GM23248 (cell line): Measurements from ENCODE around the gene CSMD2. TPM values are rescaled to one million over a fixed set of nuclear protein-coding genes. Genes with fewer than 3 reads are reported as not detected.

Experiments
- DNase-seq: peaks from one replicate; pipeline ENCODE4 v3.0.0-alpha.2; 2015
- H2AFZ ChIP-seq: fragments of 200-600 bp; sonication (generic); 2 replicates; pipeline ENCODE4 v1.6.1; 2016; ENCODE audit warnings: antibody characterized with exemption
- H3F3A ChIP-seq: fragments of 200-600 bp; sonication (generic); 2 replicates; pipeline ENCODE4 v1.6.1; 2016; ENCODE audit warnings: mild to moderate bottlenecking, antibody characterized with exemption, mixed run types; ENCODE audit not compliant: insufficient read depth
- H3K27ac ChIP-seq: fragments of 200-600 bp; sonication (generic); 2 replicates; pipeline ENCODE4 v1.5.1; 2016; ENCODE audit warnings: mild to moderate bottlenecking
- H3K27me3 ChIP-seq: fragments of 200-600 bp; sonication (generic); replicated peaks from 2 replicates; pipeline ENCODE4 v1.6.1; 2016; ENCODE audit warnings: mild to moderate bottlenecking; ENCODE audit not compliant: insufficient read depth
- H3K36me3 ChIP-seq: fragments of 200-600 bp; sonication (generic); 2 replicates; pipeline ENCODE4 v1.6.1; 2016; ENCODE audit warnings: low read depth, mild to moderate bottlenecking
- H3K4me1 ChIP-seq: fragments of 200-600 bp; sonication (generic); 2 replicates; pipeline ENCODE4 v1.6.1; 2016; ENCODE audit warnings: mild to moderate bottlenecking; ENCODE audit not compliant: insufficient read depth
- H3K4me2 ChIP-seq: fragments of 200-600 bp; sonication (generic); one replicate; pipeline ENCODE4 v1.6.1; 2016; ENCODE audit warnings: mild to moderate bottlenecking; ENCODE audit not compliant: unreplicated experiment
- H3K4me3 ChIP-seq: fragments of 200-600 bp; sonication (generic); 2 replicates; pipeline ENCODE4 v1.5.1; 2016; ENCODE audit warnings: mild to moderate bottlenecking
- H3K79me2 ChIP-seq: fragments of 200-600 bp; sonication (generic); 2 replicates; pipeline ENCODE4 v1.6.1; 2016; ENCODE audit warnings: mild to moderate bottlenecking; ENCODE audit not compliant: insufficient read depth
- H3K9ac ChIP-seq: fragments of 200-600 bp; sonication (generic); 2 replicates; pipeline ENCODE4 v1.6.1; 2016; ENCODE audit warnings: mild to moderate bottlenecking
- H3K9me2 ChIP-seq: fragments of 200-600 bp; sonication (generic); 2 replicates; pipeline ENCODE4 v1.6.1; 2016; ENCODE audit warnings: mixed run types, mild to moderate bottlenecking, moderate library complexity; ENCODE audit not compliant: insufficient read depth
- H3K9me3 ChIP-seq: fragments of 200-600 bp; sonication (generic); one replicate; pipeline ENCODE4 v1.6.1; 2017; ENCODE audit warnings: low read depth
- H4K20me1 ChIP-seq: fragments of 200-600 bp; sonication (generic); 2 replicates; pipeline ENCODE4 v1.6.0; 2016; ENCODE audit not compliant: insufficient read depth
- EZH2 ChIP-seq: fragments of 200-600 bp; sonication (generic); IDR thresholded peaks from 2 replicates; pipeline ENCODE4 v1.6.1; 2018; ENCODE audit warnings: antibody characterized with exemption, mild to moderate bottlenecking; ENCODE audit not compliant: insufficient read depth, poor library complexity, severe bottlenecking
- EZH2phosphoT487 ChIP-seq: fragments of 200-600 bp; sonication (generic); IDR thresholded peaks from 2 replicates; pipeline ENCODE4 v1.6.1; 2018; ENCODE audit warnings: antibody characterized with exemption, moderate library complexity, mild to moderate bottlenecking, low read depth; ENCODE audit not compliant: insufficient read depth
- WGBS, 2 experiments: methylation state at CpG; one replicate each; pipeline ENCODE4 v1.1.6; 2015 to 2017; ENCODE audit warnings: low lambda C conversion rate in 2 of 2, low coverage in 1 of 2; ENCODE audit errors: missing lambda C conversion rate in 2 of 2; 5-methylcytosine and 5-hydroxymethylcytosine counted together
- in situ Hi-C: fragments of 300-500 bp; cut with MboI; formaldehyde crosslinking; loops from 2 replicates; pipeline ENCODE4 v1.15.0; 2020
- polyA plus RNA-seq: library from polyadenylated mRNA; unstranded; fragments of >200 nt; fragmentation: Nextera tagmentation; extraction: Ambion mirVana; gene quantifications from 2 replicates; pipeline ENCODE4 v1.2.1, GENCODE V29; 2016
- total RNA-seq: library from RNA; depleted of rRNA; stranded (reverse); fragments of >200 nt; shearing (Covaris generic); gene quantifications from 2 replicates; pipeline ENCODE4 v1.2.3, GENCODE V29; 2014

CSMD2 gene
- total and polyA plus RNA-seq, 2 experiments from 2014 or later: 4.5 to 7.1 TPM

DNA sequence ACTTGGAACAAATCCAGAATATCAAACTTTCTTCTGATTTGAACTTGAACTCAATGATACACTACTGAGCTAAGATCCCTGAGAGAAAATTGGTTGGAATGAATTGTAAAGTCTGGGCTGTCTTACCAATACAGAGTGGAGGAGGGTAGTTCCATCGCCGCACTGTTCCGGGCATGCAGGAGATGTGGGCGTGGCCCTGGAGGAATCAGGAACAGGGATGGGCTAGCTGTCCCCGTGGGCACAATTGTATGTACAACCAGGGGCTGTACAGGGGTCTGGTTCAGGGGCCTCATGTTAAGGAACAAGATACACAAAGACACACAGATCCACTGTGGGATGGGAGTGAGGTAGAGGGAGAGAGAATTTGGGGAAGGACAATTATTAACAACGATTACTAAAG lies 548.2 kb downstream of the CSMD2 start:
- in situ Hi-C loops: no loop called here
- H2AFZ ChIP-seq: no peak overlapping the region
- 79 to 80% methylated on average over 6 of the region's 6 CpGs for WGBS, 2 experiments

DNA sequence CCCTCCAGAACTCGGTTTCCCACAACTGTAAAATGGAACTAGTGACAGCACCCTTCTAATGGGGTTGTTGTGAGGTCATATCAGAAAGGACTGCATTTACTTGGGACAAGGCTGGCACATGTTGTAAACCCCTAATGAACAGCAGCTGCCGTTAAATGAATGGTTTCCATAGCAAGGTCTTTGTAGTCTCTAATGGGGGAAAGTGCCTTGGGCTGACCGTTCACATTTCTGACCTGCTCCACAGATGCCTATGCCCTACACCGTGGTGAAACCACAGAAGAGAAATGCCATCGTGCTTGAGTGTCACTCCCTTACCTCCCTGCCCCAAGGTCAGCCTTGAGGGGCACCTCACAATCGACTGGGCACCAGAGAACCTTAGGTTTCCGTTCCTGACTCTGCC lies 549.5 kb downstream of the CSMD2 start:
- Histone ChIP-seq H3K4me3 (no peak overlapping the region), H3K9ac (no peak overlapping the region), H4K20me1 (no peaks in the 10 kb centered on the region), H3K27ac (no peak overlapping the region), H3K4me1 (no peaks in the 10 kb centered on the region), H3K36me3 (no peaks in the 10 kb centered on the region), H3K79me2 (no peaks in the 10 kb centered on the region), H3K9me2 (no peaks in the 10 kb centered on the region), H3K9me3 (no peaks in the 10 kb centered on the region), H3K27me3 (no peaks in the 10 kb centered on the region), H3K4me2 (no peak overlapping the region), H3F3A (no peaks in the 10 kb centered on the region), H2AFZ (no peak overlapping the region)
- TF ChIP-seq EZH2phosphoT487 (no peak), EZH2 (no peak)
- in situ Hi-C loops: no loop called here
- DNase-seq: no peak
- 52 to 53% methylated on average over 7 of the region's 7 CpGs for WGBS, 2 experiments

More for the DNA sequence above, 548.2 kb downstream of the CSMD2 start:
- Histone ChIP-seq H3K27ac (no peak overlapping the region), H3K9me2 (no peaks in the 10 kb centered on the region), H3K79me2 (no peaks in the 10 kb centered on the region), H3F3A (no peaks in the 10 kb centered on the region), H3K9ac (no peak overlapping the region), H3K9me3 (no peaks in the 10 kb centered on the region), H3K36me3 (no peaks in the 10 kb centered on the region), H3K4me3 (no peak overlapping the region), H4K20me1 (no peaks in the 10 kb centered on the region), H3K4me2 (no peak overlapping the region), H3K4me1 (no peaks in the 10 kb centered on the region), H3K27me3 (no peaks in the 10 kb centered on the region)
- DNase-seq: no peak
- TF ChIP-seq EZH2 (no peak), EZH2phosphoT487 (no peak)

DNA sequence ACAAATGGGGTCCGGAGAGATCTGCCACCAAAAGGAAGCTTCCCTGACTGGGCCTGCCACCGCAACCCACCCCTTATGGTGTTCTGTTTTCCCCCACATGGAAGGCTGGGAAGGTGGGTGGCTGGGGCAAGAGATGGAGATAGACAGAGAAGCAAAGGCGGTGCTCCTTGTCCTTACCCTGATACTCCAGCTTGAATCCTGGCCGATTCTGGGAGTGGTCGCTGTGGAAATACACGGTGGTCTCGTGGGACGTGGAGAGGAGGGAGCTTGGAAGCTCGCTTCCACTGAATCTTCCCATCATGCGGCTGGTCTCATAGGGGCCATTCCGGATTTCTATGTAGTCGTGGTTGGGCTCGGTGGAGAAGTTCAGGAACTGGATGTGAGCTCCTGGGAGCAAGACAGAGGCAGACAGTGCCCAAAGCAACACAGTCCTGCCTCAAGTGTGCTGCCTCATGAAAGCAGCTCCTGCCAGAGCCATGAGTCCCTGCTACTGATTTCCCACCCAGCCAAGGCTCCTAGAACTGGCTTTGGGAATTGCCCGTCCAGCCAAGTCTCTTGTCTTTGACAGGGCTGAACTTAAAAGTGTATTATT lies 554.1 kb downstream of the CSMD2 start:
- no peaks in the 10 kb centered on the region for H3K79me2 ChIP-seq
- in situ Hi-C loops: no loop called here
- H3K36me3 ChIP-seq: no peaks in the 10 kb centered on the region
- no peaks in the 10 kb centered on the region for H3K4me1 ChIP-seq
- no peaks in the 10 kb centered on the region for H3K9me2 ChIP-seq
- H3K27me3 ChIP-seq: no peaks in the 10 kb centered on the region
- no peaks in the 10 kb centered on the region for H4K20me1 ChIP-seq
- no peak overlapping the region for H3K9ac ChIP-seq
- no peaks in the 10 kb centered on the region for H3K9me3 ChIP-seq
- 86 to 87% methylated on average over 14 of the region's 14 CpGs for WGBS, 2 experiments
- no peak overlapping the region for H3K4me2 ChIP-seq
- H3F3A ChIP-seq: no peaks in the 10 kb centered on the region
- DNase-seq: no peak
- no peak overlapping the region for H2AFZ ChIP-seq
- no peak overlapping the region for H3K4me3 ChIP-seq
- no peak for TF ChIP-seq EZH2
- TF ChIP-seq EZH2phosphoT487: no peak
- H3K27ac ChIP-seq: no peak overlapping the region

DNA sequence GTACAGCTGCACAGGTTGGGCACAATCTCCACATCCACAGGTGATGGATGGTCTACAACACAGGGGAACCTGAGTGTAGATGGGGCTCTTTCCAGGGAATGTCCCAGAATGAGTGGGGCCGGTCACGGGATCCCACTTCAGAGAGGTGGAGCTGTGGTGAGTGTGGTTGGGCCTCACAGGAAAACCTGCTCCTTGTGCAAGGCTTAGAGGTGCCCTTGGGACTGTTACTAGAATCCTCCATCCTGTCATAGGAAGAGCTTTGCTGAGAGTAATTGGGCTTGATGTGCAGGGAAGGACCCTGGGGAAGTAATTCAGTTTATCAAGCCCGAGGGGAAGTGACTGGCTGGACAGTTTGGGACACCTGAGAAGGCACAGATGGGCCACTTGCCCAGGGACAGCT lies 554.6 kb downstream of the CSMD2 start:
- 93 to 98% methylated on average over 3 of the region's 3 CpGs for WGBS, 2 experiments
- H3K4me2 ChIP-seq: no peak overlapping the region
- no peaks in the 10 kb centered on the region for H3F3A ChIP-seq
- no peaks in the 10 kb centered on the region for H3K9me2 ChIP-seq
- no peak for DNase-seq
- no peak overlapping the region for H3K9ac ChIP-seq
- no peaks in the 10 kb centered on the region for H3K4me1 ChIP-seq
- H3K27ac ChIP-seq: no peak overlapping the region
- TF ChIP-seq EZH2phosphoT487 (no peak), EZH2 (no peak)
- no peak overlapping the region for H2AFZ ChIP-seq
- H3K79me2 ChIP-seq: no peaks in the 10 kb centered on the region
- no peaks in the 10 kb centered on the region for H3K27me3 ChIP-seq
- H3K36me3 ChIP-seq: no peaks in the 10 kb centered on the region
- H3K4me3 ChIP-seq: no peak overlapping the region
- no peaks in the 10 kb centered on the region for H3K9me3 ChIP-seq
- in situ Hi-C loops: no loop called here
- H4K20me1 ChIP-seq: no peaks in the 10 kb centered on the region

DNA sequence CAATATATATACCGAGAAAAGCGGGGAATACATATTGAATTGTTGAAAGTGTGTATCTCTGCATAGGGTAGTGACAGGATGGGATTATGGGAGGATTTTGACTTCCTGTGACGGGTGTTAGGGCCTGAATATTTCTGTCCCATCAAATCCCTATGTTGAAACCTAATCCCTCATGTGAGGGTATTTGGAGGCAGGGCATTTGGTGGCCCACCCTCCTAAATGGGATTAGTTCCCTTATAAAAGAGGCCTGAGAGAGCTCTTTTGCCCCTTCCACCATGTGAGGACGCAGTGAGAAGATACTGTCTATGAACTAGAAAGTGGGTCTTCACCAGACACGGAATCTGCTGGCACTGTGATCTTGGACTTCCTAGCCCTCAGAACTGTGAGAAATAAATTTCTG lies 555.3 kb downstream of the CSMD2 start:
- no peaks in the 10 kb centered on the region for H3K27me3 ChIP-seq
- no peak overlapping the region for H3K4me3 ChIP-seq
- H3K9me3 ChIP-seq: no peaks in the 10 kb centered on the region
- no peak overlapping the region for H3K4me2 ChIP-seq
- 97 to 100% methylated on average over 5 of the region's 5 CpGs for WGBS, 2 experiments
- H3K27ac ChIP-seq: no peak overlapping the region
- no peaks in the 10 kb centered on the region for H3K9me2 ChIP-seq
- H3K9ac ChIP-seq: no peak overlapping the region
- no peak for DNase-seq
- in situ Hi-C loops: no loop called here
- no peaks in the 10 kb centered on the region for H3K36me3 ChIP-seq
- no peaks in the 10 kb centered on the region for H3K4me1 ChIP-seq
- H3K79me2 ChIP-seq: no peaks in the 10 kb centered on the region
- no peaks in the 10 kb centered on the region for H4K20me1 ChIP-seq
- H3F3A ChIP-seq: no peaks in the 10 kb centered on the region
- H2AFZ ChIP-seq: no peak overlapping the region
- no peak for TF ChIP-seq EZH2phosphoT487
- no peak for TF ChIP-seq EZH2
